Measurements from ENCODE around the gene RNASE13. TPM values are rescaled to one million over a fixed set of nuclear protein-coding genes. Genes with fewer than 3 reads are reported as not detected.

The RNASE13 gene
- total RNA-seq, 2 experiments from 2014 or later: not detected

GRCh38 chr14:20998674-20999366, 35.8 kb downstream of the RNASE13 start, which contains the start of gene SLC39A2:
TSS of gene SLC39A2 (plus strand) at chr14:20999293. CDS start at chr14:20999447, 154 bp downstream.
- CTCF ChIA-PET (ENCODE audit: unreplicated experiment): no interaction called here
- no peak within 1 kb of the TSS for H3K4me3 ChIP-seq (ENCODE audit: low read depth, low read length, poor library complexity, severe bottlenecking)
- POLR2A ChIA-PET: interaction anchor here (0.9 to 2.2 kb wide), 2 partner anchors 10 to 14 kb away, joined by 3 to 5 read pairs; no protein-coding TSS in a partner anchor

GRCh38 chr14:20998139-20998538, 36.5 kb downstream of the RNASE13 start:
- H3K4me2 ChIP-seq (ENCODE audit: low read length): no peak overlapping the region
- BruUV-seq (replicated peaks): no TSS peak

More at GRCh38 chr14:20998674-20999366, 35.8 kb downstream of the RNASE13 start, which contains the start of gene SLC39A2:
- H3K4me2 ChIP-seq (ENCODE audit: low read length): no peak within 1 kb of the TSS
- no peaks in the 10 kb centered on the region for H3K9me2 ChIP-seq (ENCODE audit: insufficient read depth, low read length)
- peaks cover 39% of the 10 kb centered on the region for H3K36me3 ChIP-seq (ENCODE audit: insufficient read depth, low read length)
- no peak within 1 kb of the TSS for H2AFZ ChIP-seq (ENCODE audit: low read length)
- no peaks in the 10 kb centered on the region for H3K79me2 ChIP-seq (ENCODE audit: insufficient read depth, low read depth, low read length)
- no peaks in the 10 kb centered on the region for H3K4me1 ChIP-seq (ENCODE audit: insufficient read depth, low read length, poor library complexity, severe bottlenecking)
- intact Hi-C loops (cut with micrococcal nuclease; ENCODE audit: unreplicated experiment): no loop called here
- no peak for DNase-seq (ENCODE audit: low spot score)
- H3K27ac ChIP-seq (ENCODE audit: low read depth, low read length, poor library complexity, severe bottlenecking): no peak within 1 kb of the TSS
- no peak for TF ChIP-seq EZH2phosphoT487 (IDR thresholded peaks at IDR 0.05; ENCODE audit: borderline replicate concordance, low read depth, low read length)
- no peak for TF ChIP-seq CTCF (conservative IDR thresholded peaks at IDR 0.05; ENCODE audit: low read length)
- H4K20me1 ChIP-seq (ENCODE audit: insufficient read depth, low read length): no peaks in the 10 kb centered on the region
- BruUV-seq (replicated peaks): no TSS peak
- H3K9me3 ChIP-seq (ENCODE audit: low read length): no peaks in the 10 kb centered on the region

More at GRCh38 chr14:20998139-20998538, 36.5 kb downstream of the RNASE13 start:
- POLR2A ChIA-PET: interaction anchor here (1.0 to 2.2 kb wide), 3 partner anchors 9 to 17 kb away, joined by 3 to 5 read pairs (median 3); no protein-coding TSS in a partner anchor
- TF ChIP-seq EZH2phosphoT487 (IDR thresholded peaks at IDR 0.05; ENCODE audit: borderline replicate concordance, low read depth, low read length) (no peak), CTCF (conservative IDR thresholded peaks at IDR 0.05; ENCODE audit: low read length) (no peak)
- Histone ChIP-seq H3K9me3 (ENCODE audit: low read length) (no peaks in the 10 kb centered on the region), H2AFZ (ENCODE audit: low read length) (no peak overlapping the region), H3K79me2 (ENCODE audit: insufficient read depth, low read depth, low read length) (no peaks in the 10 kb centered on the region), H3K9me2 (ENCODE audit: insufficient read depth, low read length) (no peaks in the 10 kb centered on the region), H3K4me3 (ENCODE audit: low read depth, low read length, poor library complexity, severe bottlenecking) (no peak overlapping the region), H4K20me1 (ENCODE audit: insufficient read depth, low read length) (no peaks in the 10 kb centered on the region), H3K4me1 (ENCODE audit: insufficient read depth, low read length, poor library complexity, severe bottlenecking) (no peaks in the 10 kb centered on the region), H3K27ac (ENCODE audit: low read depth, low read length, poor library complexity, severe bottlenecking) (no peak overlapping the region), H3K36me3 (ENCODE audit: insufficient read depth, low read length) (peaks cover 46% of the 10 kb centered on the region)
- intact Hi-C loops (cut with micrococcal nuclease; ENCODE audit: unreplicated experiment): no loop called here
- no peak for DNase-seq (ENCODE audit: low spot score)
- CTCF ChIA-PET (ENCODE audit: unreplicated experiment): no interaction called here
